Endodermal cell (in vitro differentiated cells): ENCODE data around the gene KCNQ5. TPM values are rescaled to one million over a fixed set of nuclear protein-coding genes. Genes with fewer than 3 reads are reported as not detected.

Source experiments
- DNase-seq: peaks from one replicate; pipeline ENCODE4 v3.0.0-alpha.2; 2017
- H3K27ac ChIP-seq: 2 replicates; pipeline ENCODE4 v1.5.1; 2013; ENCODE audit warnings: mild to moderate bottlenecking, low read depth, low read length, moderate library complexity
- H3K27me3 ChIP-seq: 2 replicates; pipeline ENCODE4 v1.6.1; 2013; ENCODE audit warnings: mild to moderate bottlenecking, low read length, moderate library complexity; ENCODE audit not compliant: insufficient read depth, control insufficient read depth, poor library complexity, severe bottlenecking
- H3K36me3 ChIP-seq: 2 replicates; pipeline ENCODE4 v1.7.0; 2013; ENCODE audit warnings: mild to moderate bottlenecking, low read length, moderate library complexity; ENCODE audit not compliant: control insufficient read depth, insufficient read depth
- H3K4me1 ChIP-seq: one replicate; pipeline ENCODE4 v1.7.0; 2013; ENCODE audit warnings: low read length; ENCODE audit not compliant: control insufficient read depth, insufficient read depth
- H3K4me3 ChIP-seq: 2 replicates; pipeline ENCODE4 v1.5.1; 2013; ENCODE audit warnings: mild to moderate bottlenecking, low read length, moderate library complexity
- H3K9ac ChIP-seq: 2 replicates; pipeline ENCODE4 v1.6.1; 2013; ENCODE audit warnings: mild to moderate bottlenecking, low read length, moderate library complexity; ENCODE audit not compliant: poor library complexity, severe bottlenecking; ENCODE audit errors: extremely low read depth
- H3K9me3 ChIP-seq: 2 replicates; pipeline ENCODE4 v1.6.1; 2013; ENCODE audit warnings: mild to moderate bottlenecking, low read length, moderate library complexity; ENCODE audit not compliant: control insufficient read depth
- H3K27ac Mint-ChIP-seq: 2 replicates; pipeline ENCODE4 v1.8.0; 2020; ENCODE audit warnings: mixed read lengths
- H3K27me3 Mint-ChIP-seq: 2 replicates; pipeline ENCODE4 v1.8.0; 2021; ENCODE audit warnings: mild to moderate bottlenecking, mixed read lengths; ENCODE audit not compliant: insufficient read depth
- H3K36me3 Mint-ChIP-seq: 2 replicates; pipeline ENCODE4 v1.8.0; 2020; ENCODE audit warnings: low read depth, mixed read lengths
- H3K4me1 Mint-ChIP-seq: 2 replicates; pipeline ENCODE4 v1.8.0; 2020; ENCODE audit warnings: mixed read lengths
- H3K4me3 Mint-ChIP-seq: 2 replicates; pipeline ENCODE4 v1.8.0; 2020; ENCODE audit warnings: mild to moderate bottlenecking, moderate library complexity, mixed read lengths
- H3K9me3 Mint-ChIP-seq: 2 replicates; pipeline ENCODE4 v1.8.0; 2020; ENCODE audit warnings: mild to moderate bottlenecking, mixed read lengths
- WGBS, 2 experiments: methylation state at CpG; one replicate each; pipeline versions ENCODE4 v1.1.5 to v1.1.7; 2013; ENCODE audit warnings: missing lambda C conversion rate in 2 of 2, mixed read lengths in 1 of 2; ENCODE audit not compliant: insufficient coverage in 1 of 2, insufficient read length in 1 of 2; 5-methylcytosine and 5-hydroxymethylcytosine counted together
- total RNA-seq, 2 donors: library from RNA; stranded (reverse); fragmentation: NEBNext Ultra II Directional in 1 of 2; extraction: Animal tissue kit (Norgen Biotek cat#: 25700) in 1 of 2; gene quantifications; 2 replicates in 1 of 2; 3 replicates in 1 of 2; pipeline ENCODE4 v1.2.1, GENCODE V29; 2021
- TF ChIP-seq, protein P1 (sequence below): fragments of 200-600 bp; sonication (generic); conservative IDR thresholded peaks from 2 replicates; pipeline ENCODE4 v1.5.0; 2021; ENCODE audit warnings: antibody characterized with exemption, mild to moderate bottlenecking

KCNQ5 gene
- total RNA-seq, 2 donors from 2014 or later = 2.4 to 8.3 TPM

DNA sequence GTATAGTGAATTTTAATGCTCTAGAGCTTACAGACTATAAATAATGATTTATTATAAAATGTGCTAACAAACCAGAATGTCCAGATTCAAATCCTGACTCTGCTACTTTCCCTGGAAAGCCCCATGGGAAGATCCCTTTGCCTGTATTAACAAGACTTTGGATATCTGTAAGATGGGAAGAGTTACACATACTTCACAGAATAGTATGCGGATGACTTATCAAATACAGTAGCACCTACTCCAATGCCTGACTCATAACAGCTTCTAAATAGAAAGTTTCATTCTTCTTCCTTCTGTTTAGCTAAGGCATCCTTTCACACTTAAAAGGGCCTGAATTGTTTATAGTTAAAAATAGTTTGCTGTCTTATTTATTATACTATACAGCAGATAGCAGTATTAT lies 166.3 kb downstream of the KCNQ5 start:
- no peak overlapping the region for H3K9ac ChIP-seq
- Mint-ChIP-seq H3K4me1 (no peaks in the 10 kb centered on the region), H3K27me3 (no peaks in the 10 kb centered on the region), H3K9me3 (no peaks in the 10 kb centered on the region), H3K36me3 (no peaks in the 10 kb centered on the region), H3K4me3 (no peak overlapping the region), H3K27ac (no peak overlapping the region)
- H3K36me3 ChIP-seq = no peaks in the 10 kb centered on the region
- H3K27ac ChIP-seq = no peak overlapping the region
- no peaks in the 10 kb centered on the region for H3K4me1 ChIP-seq
- DNase-seq = no peak
- no peak overlapping the region for H3K4me3 ChIP-seq
- no peaks in the 10 kb centered on the region for H3K27me3 ChIP-seq
- WGBS, 2 experiments = 100% methylated on average over 1 of the region's 1 CpG; no CpG with 5 or more reads in 1 of the 2 experiments
- no peaks in the 10 kb centered on the region for H3K9me3 ChIP-seq
- TF ChIP-seq, protein P1, sequence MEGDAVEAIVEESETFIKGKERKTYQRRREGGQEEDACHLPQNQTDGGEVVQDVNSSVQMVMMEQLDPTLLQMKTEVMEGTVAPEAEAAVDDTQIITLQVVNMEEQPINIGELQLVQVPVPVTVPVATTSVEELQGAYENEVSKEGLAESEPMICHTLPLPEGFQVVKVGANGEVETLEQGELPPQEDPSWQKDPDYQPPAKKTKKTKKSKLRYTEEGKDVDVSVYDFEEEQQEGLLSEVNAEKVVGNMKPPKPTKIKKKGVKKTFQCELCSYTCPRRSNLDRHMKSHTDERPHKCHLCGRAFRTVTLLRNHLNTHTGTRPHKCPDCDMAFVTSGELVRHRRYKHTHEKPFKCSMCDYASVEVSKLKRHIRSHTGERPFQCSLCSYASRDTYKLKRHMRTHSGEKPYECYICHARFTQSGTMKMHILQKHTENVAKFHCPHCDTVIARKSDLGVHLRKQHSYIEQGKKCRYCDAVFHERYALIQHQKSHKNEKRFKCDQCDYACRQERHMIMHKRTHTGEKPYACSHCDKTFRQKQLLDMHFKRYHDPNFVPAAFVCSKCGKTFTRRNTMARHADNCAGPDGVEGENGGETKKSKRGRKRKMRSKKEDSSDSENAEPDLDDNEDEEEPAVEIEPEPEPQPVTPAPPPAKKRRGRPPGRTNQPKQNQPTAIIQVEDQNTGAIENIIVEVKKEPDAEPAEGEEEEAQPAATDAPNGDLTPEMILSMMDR = no peak

DNA sequence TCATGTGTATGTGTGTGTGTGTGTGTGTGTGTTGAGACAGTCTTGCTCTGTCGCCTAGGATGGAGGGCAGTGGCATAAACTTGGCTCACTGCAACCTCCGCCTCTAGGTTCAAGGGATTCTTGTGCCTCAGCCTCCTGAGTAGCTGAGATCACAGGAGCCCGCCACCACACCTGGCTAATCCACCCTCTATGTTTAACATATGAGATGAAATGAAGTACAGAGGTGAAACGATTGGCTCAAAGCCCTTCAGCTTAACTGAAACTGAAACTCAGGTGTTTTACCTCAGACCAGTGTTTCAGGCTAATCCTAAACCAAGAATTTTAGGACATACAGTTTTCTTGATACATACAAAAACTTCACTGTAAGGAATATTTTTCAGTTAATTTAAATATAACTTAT lies 167.3 kb downstream of the KCNQ5 start:
- H3K27ac ChIP-seq = no peak overlapping the region

DNA sequence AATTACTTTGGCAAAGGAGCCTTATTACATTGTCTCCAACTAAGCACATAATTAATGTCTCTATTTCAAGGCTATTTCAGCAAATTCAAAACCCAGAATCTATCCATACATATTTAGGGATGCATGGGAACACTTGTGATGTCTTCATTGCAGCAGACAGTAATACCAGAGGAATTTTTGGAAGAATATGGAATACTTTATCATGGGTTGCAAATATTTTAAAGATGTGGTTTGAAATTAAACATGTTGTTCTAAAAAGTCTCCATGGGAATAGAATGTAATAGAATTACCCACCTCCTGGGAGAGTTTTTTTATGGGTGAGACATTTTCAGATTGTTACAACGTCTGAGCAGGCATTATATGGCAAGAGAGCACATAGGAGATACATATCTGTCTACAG lies 170.8 kb downstream of the KCNQ5 start:
- Mint-ChIP-seq H3K36me3 (no peaks in the 10 kb centered on the region), H3K4me1 (no peaks in the 10 kb centered on the region), H3K9me3 (no peaks in the 10 kb centered on the region), H3K27me3 (no peaks in the 10 kb centered on the region), H3K27ac (no peak overlapping the region), H3K4me3 (no peak overlapping the region)
- no peak for DNase-seq
- Histone ChIP-seq H3K27me3 (no peaks in the 10 kb centered on the region), H3K4me1 (no peaks in the 10 kb centered on the region), H3K9me3 (no peaks in the 10 kb centered on the region), H3K9ac (no peak overlapping the region), H3K36me3 (no peaks in the 10 kb centered on the region), H3K27ac (no peak overlapping the region), H3K4me3 (no peak overlapping the region)
- WGBS, 2 experiments = 87 to 88% methylated on average over 1 of the region's 1 CpG
- TF ChIP-seq, protein P1 = no peak

More for the DNA sequence above, 167.3 kb downstream of the KCNQ5 start:
- Mint-ChIP-seq H3K4me3 (no peak overlapping the region), H3K9me3 (no peaks in the 10 kb centered on the region), H3K4me1 (no peaks in the 10 kb centered on the region), H3K27me3 (no peaks in the 10 kb centered on the region), H3K36me3 (no peaks in the 10 kb centered on the region), H3K27ac (no peak overlapping the region)
- Histone ChIP-seq H3K27me3 (no peaks in the 10 kb centered on the region), H3K9me3 (no peaks in the 10 kb centered on the region), H3K9ac (no peak overlapping the region), H3K36me3 (no peaks in the 10 kb centered on the region), H3K4me1 (no peaks in the 10 kb centered on the region), H3K4me3 (no peak overlapping the region)
- WGBS, 2 experiments = 73 to 88% methylated on average over 3 to 4 of the region's 4 CpGs
- no peak for DNase-seq
- TF ChIP-seq, protein P1 = no peak
